ENCODE measurements around the gene KCNE3.
"Not testable (repeated sequence)": the region's sequence is repeated elsewhere in the genome, so short reads cannot be mapped to it uniquely, and the experiment has no call there.

The KCNE3 gene

GRCh38 chr11:74438681-74439080 is 28.7 kb downstream of the KCNE3 start:
- DNase-seq: no peak

GRCh38 chr11:74437441-74438042 is 29.8 kb downstream of the KCNE3 start:
- DNase-seq: no peak

- no peak for DNase-seq
These were observed 32.8 kb downstream of the KCNE3 start for GRCh38 chr11:74434528-74434927.

GRCh38 chr11:74429205-74429604 is 38.1 kb downstream of the KCNE3 start:
- DNase-seq: no peak

DNA sequence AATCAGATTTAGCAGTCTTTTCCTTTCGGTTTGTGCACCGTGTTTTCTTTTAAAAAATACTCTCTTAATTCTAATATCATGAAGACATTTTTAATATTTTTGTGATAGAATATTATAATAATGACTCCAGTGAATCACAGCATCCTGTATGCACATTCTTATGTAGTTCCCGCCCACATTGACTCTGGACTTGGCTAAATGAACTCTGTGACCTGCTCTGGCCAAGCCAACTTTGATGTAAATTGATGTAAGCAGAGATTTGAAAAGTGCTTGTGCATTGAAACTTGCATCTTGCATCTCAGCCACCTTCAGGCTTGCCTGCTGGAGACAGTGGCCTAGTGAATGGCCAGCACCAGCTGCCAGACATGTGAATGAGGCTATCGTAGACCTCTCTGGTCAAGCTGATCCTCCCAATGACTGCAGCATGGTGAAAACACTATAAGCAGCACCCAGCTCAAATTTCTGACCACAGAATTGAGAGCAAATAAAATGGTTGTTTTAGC is 39.9 kb downstream of the KCNE3 start:
- DNase-seq: no peak

DNA sequence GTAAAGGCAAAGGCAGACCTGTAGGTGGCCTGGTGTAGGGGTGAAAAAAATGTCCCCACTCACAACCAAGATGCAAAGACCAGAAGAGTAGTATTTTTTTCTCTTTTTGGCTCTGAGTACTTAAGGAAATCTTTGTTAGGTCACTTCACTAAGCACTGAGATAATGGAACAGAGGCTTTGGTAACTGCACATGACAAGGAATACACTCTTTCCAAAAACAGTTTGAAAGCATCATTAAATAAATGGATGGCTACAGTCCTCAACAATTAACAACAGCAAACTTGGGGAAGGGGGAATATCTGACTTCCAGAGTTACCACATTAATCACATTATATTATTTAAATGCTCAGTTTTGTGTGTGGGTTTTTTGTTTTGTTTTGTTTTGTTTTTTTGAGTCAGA is 42.2 kb downstream of the KCNE3 start:
- DNase-seq: no peak

GRCh38 chr11:74418509-74418895 is 48.8 kb downstream of the KCNE3 start:
- DNase-seq: no peak

DNA sequence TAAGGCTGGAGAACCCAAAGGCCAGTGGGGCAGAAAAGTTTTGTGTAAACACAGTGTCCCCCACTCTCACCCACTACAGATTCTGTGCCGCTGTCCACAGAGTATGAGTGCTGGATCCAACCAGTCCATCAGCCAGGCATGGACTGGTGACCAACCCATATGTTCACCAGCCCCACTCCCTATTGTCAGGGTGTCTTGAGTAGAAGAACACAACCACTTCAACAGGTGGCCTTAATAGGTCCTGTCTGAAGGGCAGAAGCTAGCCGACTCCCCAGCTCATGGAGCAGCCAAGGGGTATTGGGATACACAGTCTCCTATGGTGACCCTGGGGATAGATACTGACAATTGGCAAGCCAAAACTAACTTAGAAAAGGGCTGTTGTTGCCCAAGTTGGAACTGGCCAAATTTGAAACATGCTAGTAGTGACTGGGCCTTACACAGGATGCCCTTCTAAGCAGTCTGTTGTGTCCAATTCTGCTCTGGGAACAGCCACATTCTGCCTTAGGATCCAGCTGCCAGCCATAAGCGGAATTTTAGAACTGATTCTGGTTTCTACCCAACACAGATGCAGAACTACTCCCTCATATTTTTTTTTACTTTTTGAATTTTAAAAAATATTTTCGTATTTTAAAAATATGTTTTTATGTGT is 49.4 kb downstream of the KCNE3 start:
- DNase-seq: peak in 1 of 2 donors; percentile 3

- DNase-seq: no peak
These were observed 50.0 kb downstream of the KCNE3 start for GRCh38 chr11:74417379-74417804.

GRCh38 chr11:74416974-74417373 is 50.4 kb downstream of the KCNE3 start:
- DNase-seq: not testable (repeated sequence)

- DNase-seq: no peak
These were observed 54.5 kb downstream of the KCNE3 start for GRCh38 chr11:74412733-74413359.

GRCh38 chr11:74412321-74412720 is 55.0 kb downstream of the KCNE3 start:
- DNase-seq: no peak

DNA sequence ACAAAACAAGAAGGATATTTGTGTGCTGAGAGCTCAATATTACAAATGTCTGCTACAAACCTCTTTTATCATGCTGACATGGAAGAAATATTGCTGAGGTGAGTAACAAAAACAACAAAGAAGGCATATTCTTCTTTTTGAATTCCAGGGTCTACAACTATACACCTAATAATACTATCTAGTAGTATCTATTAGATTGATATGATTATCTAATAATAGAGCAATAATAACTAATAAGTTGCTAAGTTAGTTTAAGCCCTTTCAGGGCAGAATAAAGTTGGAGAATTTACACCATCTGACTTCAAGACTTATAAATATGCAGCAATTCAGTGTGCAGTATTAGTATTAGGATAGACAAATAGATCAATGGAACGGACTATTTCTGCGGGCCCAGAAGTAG is 57.7 kb downstream of the KCNE3 start:
- DNase-seq: no peak

Data from stimulated activated CD4-positive, alpha-beta T cell treated with anti-CD3 and anti-CD28 coated beads, Interleukin-2, amount 100 ng/mL, for 24 hours (primary cell).